Liver (tissue), 3 donors: ENCODE measurements around the gene LILRB2.
"Not testable (repeated sequence)": the region's sequence is repeated elsewhere in the genome, so short reads cannot be mapped to it uniquely, and the experiment has no call there.

Source experiments
- FOXA1 ChIP-seq: IDR thresholded peaks from 2 replicates; pipeline ENCODE4 v1.6.1; 2016; ENCODE audit warnings: antibody characterized with exemption
- GABPA ChIP-seq, 2 donors: IDR thresholded peaks in 1 of 2; conservative IDR thresholded peaks in 1 of 2; 2 replicates each; pipeline ENCODE4 v1.6.1; 2016; ENCODE audit warnings: antibody characterized with exemption in 2 of 2, mild to moderate bottlenecking in 1 of 2, moderate library complexity in 1 of 2
- HNF4G ChIP-seq: IDR thresholded peaks from 2 replicates; pipeline ENCODE4 v1.6.1; 2016; ENCODE audit warnings: antibody characterized with exemption
- JUND ChIP-seq, 2 donors: IDR thresholded peaks; 2 replicates each; pipeline ENCODE4 v1.6.1; 2016; ENCODE audit warnings: antibody characterized with exemption in 2 of 2
- RAD21 ChIP-seq, 2 donors: IDR thresholded peaks; 2 replicates each; pipeline ENCODE4 v1.6.1; 2016; ENCODE audit warnings: antibody characterized with exemption in 2 of 2, mild to moderate bottlenecking in 2 of 2
- REST ChIP-seq: IDR thresholded peaks from 2 replicates; pipeline ENCODE4 v1.6.1; 2016; ENCODE audit warnings: antibody characterized with exemption, mild to moderate bottlenecking
- RXRA ChIP-seq, 2 donors: IDR thresholded peaks; 2 replicates each; pipeline ENCODE4 v1.6.1; 2017 to 2018; ENCODE audit warnings: antibody characterized with exemption in 2 of 2, mild to moderate bottlenecking in 1 of 2
- SP1 ChIP-seq: IDR thresholded peaks from 2 replicates; pipeline ENCODE4 v1.6.1; 2018; ENCODE audit warnings: antibody characterized with exemption, mild to moderate bottlenecking
- ZBTB33 ChIP-seq: IDR thresholded peaks from 2 replicates; pipeline ENCODE4 v1.6.1; 2016; ENCODE audit warnings: antibody characterized with exemption
- TF ChIP-seq, protein P1 (sequence below): fragments of 150-350 bp; IDR thresholded peaks from 2 replicates; pipeline ENCODE4 v1.5.1; 2017; ENCODE audit warnings: improper control_type of control experiment, low read depth, low read length; ENCODE audit not compliant: missing input control
- TF ChIP-seq, protein P2 (sequence below): IDR thresholded peaks from 2 replicates; pipeline ENCODE4 v1.6.1; 2016; ENCODE audit warnings: antibody characterized with exemption
- donor health status: healthy.
- donor health status: healthy.

GRCh38 chr19:54280441-54280840, 469 bp downstream of the LILRB2 start:
- TF ChIP-seq, protein P1, sequence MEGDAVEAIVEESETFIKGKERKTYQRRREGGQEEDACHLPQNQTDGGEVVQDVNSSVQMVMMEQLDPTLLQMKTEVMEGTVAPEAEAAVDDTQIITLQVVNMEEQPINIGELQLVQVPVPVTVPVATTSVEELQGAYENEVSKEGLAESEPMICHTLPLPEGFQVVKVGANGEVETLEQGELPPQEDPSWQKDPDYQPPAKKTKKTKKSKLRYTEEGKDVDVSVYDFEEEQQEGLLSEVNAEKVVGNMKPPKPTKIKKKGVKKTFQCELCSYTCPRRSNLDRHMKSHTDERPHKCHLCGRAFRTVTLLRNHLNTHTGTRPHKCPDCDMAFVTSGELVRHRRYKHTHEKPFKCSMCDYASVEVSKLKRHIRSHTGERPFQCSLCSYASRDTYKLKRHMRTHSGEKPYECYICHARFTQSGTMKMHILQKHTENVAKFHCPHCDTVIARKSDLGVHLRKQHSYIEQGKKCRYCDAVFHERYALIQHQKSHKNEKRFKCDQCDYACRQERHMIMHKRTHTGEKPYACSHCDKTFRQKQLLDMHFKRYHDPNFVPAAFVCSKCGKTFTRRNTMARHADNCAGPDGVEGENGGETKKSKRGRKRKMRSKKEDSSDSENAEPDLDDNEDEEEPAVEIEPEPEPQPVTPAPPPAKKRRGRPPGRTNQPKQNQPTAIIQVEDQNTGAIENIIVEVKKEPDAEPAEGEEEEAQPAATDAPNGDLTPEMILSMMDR = not testable (repeated sequence)
- TF ChIP-seq JUND (IDR thresholded peaks at IDR 0.05); RXRA (IDR thresholded peaks at IDR 0.05); ZBTB33; RAD21 (IDR thresholded peaks at IDR 0.05); REST; HNF4G; GABPA (IDR thresholded peaks at IDR 0.05 in 1 of 2, conservative IDR thresholded peaks at IDR 0.05 in 1 of 2); SP1; FOXA1: not testable (repeated sequence)
- TF ChIP-seq, protein P2, sequence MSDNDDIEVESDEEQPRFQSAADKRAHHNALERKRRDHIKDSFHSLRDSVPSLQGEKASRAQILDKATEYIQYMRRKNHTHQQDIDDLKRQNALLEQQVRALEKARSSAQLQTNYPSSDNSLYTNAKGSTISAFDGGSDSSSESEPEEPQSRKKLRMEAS = not testable (repeated sequence)
